Measurements from ENCODE around the gene ZMYND10.
A peak's percentile ranks its signal among the peaks of the same experiment; 100 is the strongest.

The ZMYND10 gene

GRCh38 chr3:50371133-50371685, 25.7 kb upstream of the ZMYND10 start:
- no peak for DNase-seq (ENCODE audit: low read depth in 2 of 2)

GRCh38 chr3:50370594-50370993, 25.1 kb upstream of the ZMYND10 start:
- no peak for DNase-seq (ENCODE audit: low read depth in 2 of 2)

GRCh38 chr3:50369012-50369670, 23.6 kb upstream of the ZMYND10 start:
- no peak for DNase-seq (ENCODE audit: low read depth in 2 of 2)

- no peak for DNase-seq (ENCODE audit: low read depth in 2 of 2)
Observed at GRCh38 chr3:50365842-50366220, 20.3 kb upstream of the ZMYND10 start.

- peak; percentile 90 for DNase-seq (ENCODE audit: low read depth in 2 of 2)
Observed at GRCh38 chr3:50365080-50365841, 19.7 kb upstream of the ZMYND10 start.

- DNase-seq (ENCODE audit: low read depth in 2 of 2): no peak
Observed at GRCh38 chr3:50364573-50365079, 19.1 kb upstream of the ZMYND10 start.

DNA sequence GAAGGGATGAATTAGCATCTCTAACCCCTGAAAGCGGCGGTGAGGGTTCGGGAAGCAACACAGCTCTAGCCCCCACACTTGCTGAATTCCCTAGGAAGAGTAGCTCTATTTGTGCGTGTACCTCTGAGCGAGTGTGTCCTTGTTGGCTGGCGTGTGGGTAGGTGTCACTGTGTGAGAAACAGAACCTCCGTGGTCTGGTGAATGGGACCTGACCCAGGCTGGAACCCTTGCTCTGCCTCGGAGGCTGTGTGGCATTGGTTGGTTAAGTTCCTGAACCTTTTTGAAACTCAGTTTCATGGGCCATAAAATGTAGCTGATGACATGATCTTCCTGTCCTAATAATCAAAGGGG, 14.2 kb upstream of the ZMYND10 start:
- DNase-seq (ENCODE audit: low read depth in 2 of 2): no peak

DNA sequence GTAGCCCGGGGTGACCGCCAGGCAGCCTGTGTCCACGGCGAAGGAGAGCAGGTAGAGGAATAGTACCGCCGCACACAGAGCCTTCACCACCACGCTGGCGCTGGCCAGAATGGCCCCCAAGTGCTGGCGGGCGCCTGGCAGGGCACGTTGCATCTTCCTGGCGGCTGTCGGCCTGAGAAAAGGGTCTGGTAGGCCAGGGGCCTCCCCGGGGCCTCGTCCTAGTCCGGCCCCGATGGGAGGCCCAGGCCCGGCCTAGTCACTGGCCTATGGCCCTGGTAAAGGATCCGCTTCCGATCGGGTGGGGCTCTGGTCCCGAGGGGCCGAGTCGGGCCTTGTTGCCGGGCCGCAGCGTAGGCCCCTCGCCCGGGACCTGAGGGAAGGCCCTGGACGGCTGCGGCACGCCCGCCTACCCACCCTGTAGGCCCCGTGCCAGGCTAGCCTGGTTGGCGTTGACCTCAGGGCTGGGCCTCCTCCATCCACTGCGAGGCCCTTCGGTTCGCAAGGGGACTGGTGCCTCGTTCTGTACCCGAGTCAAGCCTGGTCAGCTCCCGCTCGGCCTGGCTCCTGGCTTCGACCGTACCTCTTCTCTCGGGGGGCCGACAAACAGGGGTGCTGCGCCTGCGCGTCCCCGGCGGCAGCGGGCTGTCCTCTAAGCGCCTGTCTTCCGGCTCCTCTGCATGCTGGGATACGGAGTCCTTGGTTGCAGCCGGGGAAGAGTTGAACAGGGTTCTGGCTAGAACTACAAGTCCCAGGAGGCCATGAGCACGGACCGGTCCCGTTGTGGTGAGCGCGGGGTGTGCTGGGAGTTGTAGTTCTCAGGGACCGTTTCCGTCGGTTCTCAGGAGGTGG, 13.6 kb upstream of the ZMYND10 start, which contains the start of gene TMEM115:
TSS of gene TMEM115 (minus strand) at position 611 of the 849 bp plus-strand sequence. CDS start at position 153, 458 bp downstream.
- DNase-seq (ENCODE audit: low read depth in 2 of 2): peak; percentile 85 to 90

DNA sequence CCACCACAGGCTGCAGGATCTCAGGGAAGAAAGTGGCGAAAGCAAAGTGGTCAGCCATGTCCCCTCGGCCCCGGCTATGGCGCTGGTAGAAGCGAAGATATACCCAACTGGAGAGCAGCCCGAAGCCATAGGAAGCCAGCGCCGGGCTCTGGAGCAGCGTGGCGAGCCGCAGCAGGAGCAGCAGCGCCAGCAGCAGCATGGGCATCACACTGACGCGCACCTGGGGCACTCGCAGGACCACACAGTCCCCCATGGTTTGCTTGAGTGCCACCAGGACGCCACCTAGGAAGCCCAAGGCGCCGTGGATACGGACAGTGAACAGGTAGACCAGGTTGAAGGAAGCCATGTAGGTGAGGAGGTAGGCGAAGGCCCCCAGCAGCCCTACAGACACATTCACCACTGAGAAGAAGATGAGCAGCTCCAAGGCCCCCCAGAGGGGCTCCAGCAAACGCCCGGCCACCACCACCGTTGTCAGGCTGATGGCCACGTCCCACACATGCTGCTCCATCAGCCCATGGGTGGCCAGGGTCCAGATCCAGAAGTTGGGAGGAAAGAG, 12.9 kb upstream of the ZMYND10 start:
- DNase-seq (ENCODE audit: low read depth in 2 of 2): no peak

GRCh38 chr3:50357481-50357880, 11.9 kb upstream of the ZMYND10 start:
- no peak for DNase-seq (ENCODE audit: low read depth in 2 of 2)

DNA sequence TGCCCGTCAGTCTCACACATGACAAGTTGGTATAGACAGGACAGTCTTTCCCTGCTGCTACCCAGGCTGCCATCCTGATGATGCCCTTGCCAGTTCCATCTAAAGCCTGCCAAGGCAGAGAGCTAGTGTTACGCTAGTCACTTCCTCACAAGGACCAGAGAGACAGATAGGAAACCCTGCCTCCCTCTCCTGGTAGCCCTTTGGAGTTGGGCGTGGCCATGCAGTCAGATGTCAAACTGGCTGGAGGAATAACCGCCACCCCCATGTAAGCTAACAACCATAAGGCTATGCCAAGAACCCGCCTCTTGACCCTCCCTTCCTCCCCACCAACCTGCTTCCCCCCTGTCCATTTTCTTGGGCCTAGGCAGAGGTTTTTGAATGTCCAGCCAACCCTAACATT, 11.0 kb upstream of the ZMYND10 start:
- DNase-seq (ENCODE audit: low read depth in 2 of 2): no peak

- no peak for DNase-seq (ENCODE audit: low read depth in 2 of 2)
Observed at GRCh38 chr3:50355829-50356552, 10.5 kb upstream of the ZMYND10 start.

GRCh38 chr3:50354850-50355249, 9.3 kb upstream of the ZMYND10 start:
- DNase-seq (ENCODE audit: low read depth in 2 of 2): no peak

DNA sequence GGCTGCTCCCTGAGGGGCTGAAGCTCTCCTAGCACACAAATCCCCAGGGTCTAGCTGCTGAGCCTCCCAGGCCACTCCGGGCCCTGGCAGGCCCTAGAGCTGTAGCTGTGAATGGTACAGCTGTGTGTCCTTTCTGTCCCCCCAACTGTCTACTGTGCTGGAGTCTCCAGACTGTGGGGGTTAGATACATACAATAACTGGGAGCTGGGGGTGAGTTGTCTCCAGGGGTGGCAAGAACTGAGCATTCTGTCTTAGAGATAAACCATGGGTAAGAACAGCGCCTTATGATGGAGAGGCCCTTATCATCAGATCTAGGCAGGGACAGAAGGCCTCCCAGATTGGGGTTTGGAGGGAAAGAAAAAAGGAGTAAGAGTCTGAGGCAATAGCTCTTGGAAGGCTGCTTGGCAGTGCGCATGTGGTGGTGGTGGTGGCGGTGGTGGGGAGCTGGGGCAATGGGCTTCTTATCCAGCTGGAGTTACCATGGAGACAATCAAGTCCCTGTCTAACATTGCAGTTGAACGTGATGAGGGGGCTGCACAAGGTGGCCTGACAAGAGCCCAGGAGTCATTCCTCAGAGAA, 8.7 kb upstream of the ZMYND10 start:
- no peak for DNase-seq (ENCODE audit: low read depth in 2 of 2)

DNA sequence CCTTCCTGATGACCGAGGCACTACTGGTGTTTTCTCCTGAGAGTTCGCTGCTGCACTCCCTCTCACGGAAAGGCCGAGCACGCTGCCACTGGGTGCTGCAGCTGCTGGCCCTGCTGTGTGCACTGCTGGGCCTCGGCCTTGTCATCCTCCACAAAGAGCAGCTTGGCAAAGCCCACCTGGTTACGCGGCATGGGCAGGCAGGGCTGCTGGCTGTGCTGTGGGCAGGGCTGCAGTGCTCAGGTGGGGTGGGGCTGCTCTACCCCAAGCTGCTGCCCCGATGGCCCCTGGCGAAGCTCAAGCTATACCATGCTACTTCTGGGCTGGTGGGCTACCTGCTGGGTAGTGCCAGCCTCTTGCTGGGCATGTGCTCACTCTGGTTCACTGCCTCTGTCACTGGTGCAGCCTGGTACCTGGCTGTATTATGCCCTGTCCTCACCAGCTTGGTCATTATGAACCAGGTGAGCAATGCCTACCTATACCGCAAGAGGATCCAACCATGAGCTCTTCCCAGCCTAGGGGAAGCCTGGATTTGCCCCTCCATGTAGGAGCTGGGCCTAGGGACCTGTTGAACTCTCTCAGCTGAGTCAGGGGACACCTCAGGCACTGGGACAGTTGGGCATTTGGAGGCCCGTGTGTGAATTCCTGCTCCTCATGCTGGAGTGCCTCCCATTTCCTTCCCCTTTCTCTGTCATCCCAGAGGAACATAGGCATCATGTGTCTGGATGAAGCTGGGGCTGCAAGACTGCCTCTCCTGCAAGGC, 7.9 kb upstream of the ZMYND10 start:
- no peak for DNase-seq (ENCODE audit: low read depth in 2 of 2)

- DNase-seq (ENCODE audit: low read depth in 2 of 2): no peak
Observed at GRCh38 chr3:50352781-50353180, 7.2 kb upstream of the ZMYND10 start.

DNA sequence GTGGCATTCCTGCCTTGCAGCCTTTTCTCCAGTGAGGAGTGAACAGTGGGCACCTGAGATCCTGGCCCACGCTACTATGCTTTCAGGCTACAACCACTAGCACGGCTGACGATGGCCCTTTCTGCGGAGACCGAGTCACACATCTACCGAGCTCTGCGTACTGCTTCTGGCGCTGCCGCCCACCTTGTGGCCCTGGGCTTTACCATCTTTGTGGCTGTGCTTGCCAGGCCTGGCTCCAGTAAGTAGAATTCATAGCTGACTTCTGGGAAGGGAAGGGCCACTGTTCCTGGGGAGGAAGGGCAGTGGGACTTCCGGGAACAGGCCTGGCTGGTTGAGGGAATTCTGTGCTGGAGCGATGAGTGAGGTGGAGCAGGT, 5.8 kb upstream of the ZMYND10 start:
- no peak for DNase-seq (ENCODE audit: low read depth in 2 of 2)

GRCh38 chr3:50350527-50351322, 5.2 kb upstream of the ZMYND10 start, which contains the start of the genes CYB561D2 and NPRL2:
TSS of gene CYB561D2 (plus strand) at chr3:50350862. CDS start at chr3:50351434, 572 bp downstream.
TSS of gene NPRL2 (minus strand) at chr3:50350775. CDS start at chr3:50350652, 123 bp downstream.
- DNase-seq (ENCODE audit: low read depth in 2 of 2): peak; percentile 99

DNA sequence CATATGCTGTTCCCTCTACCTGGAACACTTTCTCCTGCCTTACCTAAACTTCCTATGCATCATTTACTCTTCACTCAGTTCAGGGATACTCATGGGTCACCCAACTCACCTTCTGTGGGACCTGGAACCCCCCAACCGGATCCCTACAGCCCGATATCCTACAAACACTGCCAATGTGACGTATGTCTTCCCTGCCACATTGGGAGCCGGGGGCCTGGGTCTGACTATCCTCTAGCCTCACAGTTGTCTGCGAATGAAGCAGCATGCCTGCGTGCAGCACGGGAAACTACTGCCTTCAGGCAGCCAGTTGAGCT, 4.6 kb upstream of the ZMYND10 start:
- no peak for DNase-seq (ENCODE audit: low read depth in 2 of 2)
